SK-N-SH (cell line): ENCODE results near the gene THBD. TPM values are rescaled to one million over a fixed set of nuclear protein-coding genes. Genes with fewer than 3 reads are reported as not detected.
"Not testable (repeated sequence)": the region's sequence is repeated elsewhere in the genome, so short reads cannot be mapped to it uniquely, and the experiment has no call there.

Experiments used
- CTCF ChIA-PET: fragments of 300-600, 350-600 bp; formaldehyde crosslinking; extraction: SDS; loops from one replicate; lab custom pipeline; 2021; lab: Yijun Ruan, JAX
- POLR2A ChIA-PET: fragments of 350-600 bp; sonication (Branson Sonifier 250); formaldehyde crosslinking; extraction: SDS; loops from one replicate; lab custom pipeline; 2020; ENCODE audit warnings: antibody characterized with exemption, inconsistent platforms; lab: Yijun Ruan, JAX
- DNase-seq: peaks from one replicate; pipeline ENCODE4 v3.0.0; 2012
- H2AFZ ChIP-seq: fragments of 200-600 bp; sonication (generic); 2 replicates; pipeline ENCODE4 v1.8.1; 2016; ENCODE audit warnings: antibody characterized with exemption, mild to moderate bottlenecking, low read depth
- H3F3A ChIP-seq: fragments of 200-600 bp; sonication (generic); replicated peaks from 2 replicates; pipeline ENCODE3; 2016; ENCODE audit warnings: antibody characterized with exemption, mild to moderate bottlenecking; ENCODE audit not compliant: insufficient read depth
- H3K27ac ChIP-seq, 2 experiments: fragments of 200-500 bp in 1 of 2; fragments of 200-600 bp in 1 of 2; sonication (Bioruptor generic) in 1 of 2; sonication (generic), shearing (Covaris generic) in 1 of 2; 2 replicates each; pipeline versions ENCODE4 v1.5.1 to v1.6.1; 2014 to 2016; ENCODE audit warnings: low read depth in 2 of 2, inconsistent platforms in 1 of 2, low read length in 1 of 2, mild to moderate bottlenecking in 1 of 2, mixed read lengths in 1 of 2
- H3K27me3 ChIP-seq: fragments of 200-600 bp; sonication (generic), shearing (Covaris generic); 2 replicates; pipeline ENCODE4 v1.6.1; 2016; ENCODE audit warnings: mixed run types; ENCODE audit not compliant: insufficient read depth
- H3K36me3 ChIP-seq, 2 experiments: fragments of 200-500 bp in 1 of 2; fragments of 200-600 bp in 1 of 2; sonication (Bioruptor generic) in 1 of 2; sonication (generic) in 1 of 2; replicated peaks in 1 of 2; 2 replicates each; pipeline versions ENCODE3 to v1.5.1; 2014 to 2016; ENCODE audit warnings: low read length in 1 of 2, mild to moderate bottlenecking in 1 of 2; ENCODE audit not compliant: insufficient read depth in 2 of 2, control insufficient read depth in 1 of 2
- H3K4me1 ChIP-seq, 2 experiments: fragments of 200-500 bp in 1 of 2; fragments of 200-600 bp in 1 of 2; sonication (Bioruptor generic) in 1 of 2; sonication (generic), shearing (Covaris generic) in 1 of 2; 2 replicates each; pipeline versions ENCODE4 v1.5.1 to v1.6.1; 2014 to 2016; ENCODE audit warnings: low read depth in 1 of 2, low read length in 1 of 2, mixed run types in 1 of 2; ENCODE audit not compliant: insufficient read depth in 2 of 2, control insufficient read depth in 1 of 2
- H3K4me2 ChIP-seq: fragments of 200-600 bp; sonication (generic), shearing (Covaris generic); 2 replicates; pipeline ENCODE4 v1.6.1; 2017; ENCODE audit warnings: mixed run types
- H3K4me3 ChIP-seq, 2 experiments: fragments of 200-500 bp in 1 of 2; fragments of 200-600 bp in 1 of 2; sonication (Bioruptor generic) in 1 of 2; sonication (generic), shearing (Covaris generic) in 1 of 2; 2 replicates each; pipeline versions ENCODE4 v1.5.1 to v1.8.1; 2014 to 2016; ENCODE audit warnings: low read depth in 2 of 2, inconsistent platforms in 1 of 2, low read length in 1 of 2, mild to moderate bottlenecking in 1 of 2, mixed read lengths in 1 of 2, moderate library complexity in 1 of 2
- H3K79me2 ChIP-seq: fragments of 200-600 bp; sonication (generic); 2 replicates; pipeline ENCODE4 v1.8.1; 2017; ENCODE audit warnings: mild to moderate bottlenecking; ENCODE audit not compliant: insufficient read depth
- H3K9ac ChIP-seq: fragments of 200-600 bp; sonication (generic); 2 replicates; pipeline ENCODE4 v1.6.1; 2017; ENCODE audit warnings: mixed run types
- H3K9me2 ChIP-seq: fragments of 200-600 bp; sonication (generic); 2 replicates; pipeline ENCODE4 v1.6.1; 2017; ENCODE audit warnings: mixed run types
- H3K9me3 ChIP-seq: fragments of 200-600 bp; sonication (generic); 2 replicates; pipeline ENCODE4 v1.6.1; 2017; ENCODE audit warnings: mixed run types, mild to moderate bottlenecking, moderate library complexity
- H4K20me1 ChIP-seq: fragments of 200-600 bp; sonication (generic); 2 replicates; pipeline ENCODE4 v1.6.1; 2017; ENCODE audit warnings: mild to moderate bottlenecking, mixed run types; ENCODE audit not compliant: insufficient read depth
- CHD2 ChIP-seq: fragments of 150-350 bp; IDR thresholded peaks from 2 replicates; pipeline ENCODE4 v1.6.1; 2018; ENCODE audit warnings: low read length; ENCODE audit not compliant: partially characterized antibody
- EZH2phosphoT487 ChIP-seq: fragments of 200-600 bp; sonication (generic); IDR thresholded peaks from 2 replicates; pipeline ENCODE4 v1.6.1; 2017; ENCODE audit warnings: low read depth, mixed run types, mild to moderate bottlenecking, antibody characterized with exemption, moderate library complexity, borderline replicate concordance
- FOXJ3 ChIP-seq: sonication (generic); formaldehyde crosslinking; IDR thresholded peaks from 2 replicates; pipeline ENCODE4 v1.5.1; 2020; ENCODE audit warnings: mild to moderate bottlenecking, missing genetic modification reagents
- FOXM1 ChIP-seq: IDR thresholded peaks from 2 replicates; pipeline ENCODE4 v1.4.0; 2012; ENCODE audit warnings: low read depth, mild to moderate bottlenecking
- GABPA ChIP-seq: IDR thresholded peaks from 2 replicates; pipeline ENCODE4 v1.4.0; 2012; ENCODE audit warnings: low read depth, mild to moderate bottlenecking
- MXI1 ChIP-seq: IDR thresholded peaks from 2 replicates; pipeline ENCODE4 v1.6.1; 2012; ENCODE audit warnings: mild to moderate bottlenecking, low read depth, low read length, improper control_type of control experiment
- NRF1 ChIP-seq: IDR thresholded peaks from 2 replicates; pipeline ENCODE4 v1.6.1; 2012; ENCODE audit warnings: low read depth, mild to moderate bottlenecking, low read length
- PBX3 ChIP-seq: IDR thresholded peaks from 2 replicates; pipeline ENCODE4; 2012
- POLR2AphosphoS5 ChIP-seq: IDR thresholded peaks from 2 replicates; pipeline ENCODE4 v1.6.1; 2012; ENCODE audit warnings: low read depth, low read length
- RAD21 ChIP-seq: IDR thresholded peaks from 2 replicates; pipeline ENCODE4 v1.6.1; 2012; ENCODE audit warnings: mild to moderate bottlenecking, low read length
- RCOR1 ChIP-seq: fragments of 150-350 bp; IDR thresholded peaks from 2 replicates; pipeline ENCODE4 v1.6.1; 2017; ENCODE audit warnings: antibody characterized with exemption, low read length
- SMC3 ChIP-seq: IDR thresholded peaks from 2 replicates; pipeline ENCODE4 v1.6.1; 2012; ENCODE audit warnings: low read depth, low read length, improper control_type of control experiment
- TAF1 ChIP-seq: IDR thresholded peaks from 2 replicates; pipeline ENCODE4 v1.6.1; 2012; ENCODE audit warnings: low read depth, mild to moderate bottlenecking, low read length, moderate library complexity, borderline replicate concordance
- TCF12 ChIP-seq: IDR thresholded peaks from 2 replicates; pipeline ENCODE4 v1.4.0; 2012
- USF2 ChIP-seq: fragments of 150-350 bp; IDR thresholded peaks from 2 replicates; pipeline ENCODE4 v1.6.1; 2017; ENCODE audit warnings: antibody characterized with exemption, low read length, low read depth, borderline replicate concordance
- WGBS: methylation state at CpG from one replicate; pipeline ENCODE4 v1.1.6; 2017; ENCODE audit warnings: low lambda C conversion rate; 5-methylcytosine and 5-hydroxymethylcytosine counted together
- polyA plus RNA-seq, 3 experiments: library from polyadenylated mRNA; depleted of rRNA; stranded (reverse); fragments of >200 nt; gene quantifications; 2 replicates each; pipeline ENCODE4 v1.2.3, GENCODE V29; 2012

The THBD gene
- polyA plus RNA-seq, 1 of the 3 experiments (the other 2 are of a cell fraction) = 0.33 TPM

- H3K9ac ChIP-seq, H2AFZ ChIP-seq, H3K9me2 ChIP-seq, H3K27me3 ChIP-seq, H3F3A ChIP-seq, H3K4me1 ChIP-seq, POLR2A ChIA-PET, H3K4me2 ChIP-seq, H4K20me1 ChIP-seq, CTCF ChIA-PET, H3K79me2 ChIP-seq, H3K27ac ChIP-seq, H3K9me3 ChIP-seq, DNase-seq, H3K36me3 ChIP-seq, H3K4me3 ChIP-seq: not testable (repeated sequence)
- WGBS = 39% methylated on average over 14 of the region's 14 CpGs
These were observed 24.0 kb downstream of the THBD start for GRCh38 chr20:23025503-23025902.

GRCh38 chr20:23024701-23025100 lies 24.8 kb downstream of the THBD start:
- no peak overlapping the region for H3K9ac ChIP-seq
- no peak overlapping the region for H2AFZ ChIP-seq
- H3K27me3 ChIP-seq = peaks cover 11% of the 10 kb centered on the region; the same call in 1 of the 2 replicates
- H3F3A ChIP-seq = no peaks in the 10 kb centered on the region
- no peak overlapping the region for H3K4me3 ChIP-seq
- ChIA-PET CTCF (no interaction called here), POLR2A (no interaction called here)
- DNase-seq = no peak
- H3K4me1 ChIP-seq = no peaks in the 10 kb centered on the region
- no peaks in the 10 kb centered on the region for H3K9me2 ChIP-seq
- H3K4me2 ChIP-seq = no peak overlapping the region
- no peaks in the 10 kb centered on the region for H3K36me3 ChIP-seq
- no peaks in the 10 kb centered on the region for H3K79me2 ChIP-seq
- no peak overlapping the region for H3K27ac ChIP-seq
- H4K20me1 ChIP-seq = no peaks in the 10 kb centered on the region
- no peaks in the 10 kb centered on the region for H3K9me3 ChIP-seq
- 28% methylated on average over 3 of the region's 3 CpGs for WGBS
- TF ChIP-seq POLR2AphosphoS5 (no peak), RAD21 (no peak), NRF1 (no peak), PBX3 (no peak), SMC3 (no peak), CHD2 (no peak), USF2 (no peak), RCOR1 (no peak), EZH2phosphoT487 (no peak), TCF12 (no peak), FOXJ3 (no peak), GABPA (no peak), TAF1 (no peak), FOXM1 (no peak), MXI1 (no peak)
